GM12891 (cell line): ENCODE results near the gene CNIH2.

Source experiments
- POLR2A ChIP-seq: IDR thresholded peaks from 2 replicates; pipeline ENCODE4 v1.6.1; 2011; ENCODE audit warnings: low read depth, low read length, control low read depth
- POLR2AphosphoS5 ChIP-seq: IDR thresholded peaks from 2 replicates; pipeline ENCODE4 v1.6.1; 2011; ENCODE audit warnings: low read depth, low read length, control low read depth
- TAF1 ChIP-seq: IDR thresholded peaks from 2 replicates; pipeline ENCODE4 v1.6.1; 2011; ENCODE audit warnings: low read depth, low read length, control low read depth

DNA sequence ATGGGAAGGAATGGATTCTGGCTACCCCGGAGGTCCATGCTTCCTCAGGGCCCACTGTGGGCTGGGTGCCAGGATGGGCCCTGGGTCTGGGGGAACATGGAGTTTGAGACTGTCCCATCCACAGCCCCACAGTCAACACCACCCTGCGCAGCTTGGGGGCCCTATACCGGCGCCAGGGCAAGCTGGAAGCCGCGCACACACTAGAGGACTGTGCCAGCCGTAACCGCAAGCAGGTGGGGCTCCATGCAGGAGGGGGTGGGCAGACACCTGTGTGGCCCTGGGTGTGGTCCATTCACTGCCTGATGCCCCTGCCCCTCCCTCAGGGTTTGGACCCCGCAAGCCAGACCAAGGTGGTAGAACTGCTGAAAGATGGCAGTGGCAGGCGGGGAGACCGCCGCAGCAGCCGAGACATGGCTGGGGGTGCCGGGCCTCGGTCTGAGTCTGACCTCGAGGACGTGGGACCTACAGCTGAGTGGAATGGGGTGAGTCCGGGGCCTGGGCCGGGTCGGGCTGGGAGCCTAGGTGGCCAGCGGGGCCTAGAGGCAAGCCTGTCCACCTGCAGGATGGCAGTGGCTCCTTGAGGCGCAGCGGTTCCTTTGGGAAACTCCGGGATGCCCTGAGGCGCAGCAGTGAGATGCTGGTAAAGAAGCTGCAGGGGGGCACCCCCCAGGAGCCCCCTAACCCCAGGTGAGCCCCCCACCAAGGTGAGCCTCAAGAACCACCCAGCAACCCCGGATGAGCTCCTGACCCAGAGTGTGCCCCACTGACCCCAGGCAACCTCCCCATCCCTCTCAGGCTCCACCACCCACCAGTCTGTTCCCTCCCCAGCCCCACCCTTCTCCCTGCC lies 12.2 kb upstream of the CNIH2 start:
- TF ChIP-seq POLR2AphosphoS5 = no peak
- TF ChIP-seq TAF1 = no peak
- TF ChIP-seq POLR2A = no peak
